HepG2 (cell line): Measurements from ENCODE around the gene STX10. TPM values are rescaled to one million over a fixed set of nuclear protein-coding genes. Genes with fewer than 3 reads are reported as not detected.

Source experiments
- ATAC-seq: fragments of 200-7000 bp; cut with Tn5 transposase; 3 replicates; pipeline ENCODE4 v1.9.1; 2020; ENCODE audit warnings: mild to moderate bottlenecking, moderate library complexity
- BruUV-seq: library from RNA; stranded (reverse); fragments of 400-500 nt; replicated peaks from 2 replicates; lab custom pipeline; 2021; lab: Mats Ljungman, UMichigan
- CTCF ChIA-PET: fragments of 300-600 bp; formaldehyde crosslinking; extraction: SDS; loops from one replicate; lab custom pipeline; 2021; ENCODE audit warnings: low total read pairs, inconsistent platforms, low intra/inter-chr PET ratio; lab: Yijun Ruan, JAX
- POLR2A ChIA-PET: fragments of 350-600 bp; sonication (Branson Sonifier 250); formaldehyde crosslinking; loops from one replicate; lab custom pipeline; 2020; ENCODE audit warnings: antibody characterized with exemption, inconsistent platforms; lab: Yijun Ruan, JAX
- DNase-seq: peaks from one replicate; pipeline ENCODE4 v3.0.0-alpha.2; 2015; ENCODE audit warnings: low spot score
- FAIRE-seq: peaks from 3 replicates; lab custom pipeline; 2011; peaks lifted over from hg19 to GRCh38; lab: Jason Lieb, UNC
- H2AFZ ChIP-seq: one replicate; pipeline ENCODE4 v1.6.1; 2011; ENCODE audit warnings: low read length, inconsistent platforms
- H3K27ac ChIP-seq: fragments of 300-600 bp; 3 replicates; pipeline ENCODE4 v1.8.0; 2011; ENCODE audit warnings: mixed run types, mild to moderate bottlenecking, mixed read lengths, low read length, inconsistent platforms; ENCODE audit not compliant: insufficient read depth; ENCODE audit errors: extremely low read length
- H3K27me3 ChIP-seq, 2 experiments: fragments of 200-600 bp in 1 of 2; 2 replicates in 1 of 2; 3 replicates in 1 of 2; pipeline versions ENCODE4 v1.6.0 to v1.8.0; 2011; ENCODE audit warnings: low read length in 2 of 2, mild to moderate bottlenecking in 2 of 2, moderate library complexity in 2 of 2, inconsistent platforms in 1 of 2; ENCODE audit not compliant: insufficient read depth in 2 of 2, control insufficient read depth in 1 of 2
- H3K36me3 ChIP-seq, 2 experiments: fragments of 200-600 bp in 1 of 2; replicated peaks in 1 of 2; 2 replicates in 1 of 2; 3 replicates in 1 of 2; pipeline versions ENCODE4 v1.5.1 to v1.8.0; 2011; ENCODE audit warnings: low read length in 2 of 2, inconsistent platforms in 1 of 2; ENCODE audit not compliant: insufficient read depth in 2 of 2, control insufficient read depth in 1 of 2
- H3K4me1 ChIP-seq: 2 replicates; pipeline ENCODE4 v1.5.1; 2012; ENCODE audit warnings: low read length, inconsistent platforms; ENCODE audit not compliant: insufficient read depth
- H3K4me2 ChIP-seq: 2 replicates; pipeline ENCODE4 v1.6.0; 2011; ENCODE audit warnings: low read depth, low read length, inconsistent platforms
- H3K4me3 ChIP-seq, 3 experiments: fragments of 200-600 bp in 1 of 3; sonication (generic), shearing (Covaris generic) in 1 of 3; replicated peaks in 1 of 3; 2 replicates each; pipeline ENCODE4 v1.5.1; 2011 to 2016; ENCODE audit warnings: low read length in 3 of 3, inconsistent platforms in 2 of 3, low read depth in 2 of 3, mild to moderate bottlenecking in 2 of 3, control low read depth in 1 of 3, mixed read lengths in 1 of 3; ENCODE audit not compliant: insufficient read depth in 1 of 3
- H3K79me2 ChIP-seq: one replicate; pipeline ENCODE4 v1.6.1; 2011; ENCODE audit warnings: low read length, inconsistent platforms; ENCODE audit not compliant: insufficient read depth
- H3K9ac ChIP-seq: 2 replicates; pipeline ENCODE4 v1.6.0; 2011; ENCODE audit warnings: mild to moderate bottlenecking, low read depth, low read length, inconsistent platforms; ENCODE audit not compliant: insufficient read depth
- H3K9me3 ChIP-seq: 2 replicates; pipeline ENCODE4 v1.5.1; 2012; ENCODE audit warnings: mild to moderate bottlenecking, low read length
- H4K20me1 ChIP-seq: 2 replicates; pipeline ENCODE4 v1.6.0; 2011; ENCODE audit warnings: inconsistent platforms, mild to moderate bottlenecking, low read length, moderate library complexity; ENCODE audit not compliant: insufficient read depth
- ADNP ChIP-seq: sonication (generic); formaldehyde crosslinking; IDR thresholded peaks from 2 replicates; pipeline ENCODE4 v1.4.0; 2020; ENCODE audit warnings: missing genetic modification reagents
- CBFB ChIP-seq: sonication (generic); formaldehyde crosslinking; IDR thresholded peaks from 2 replicates; pipeline ENCODE4 v1.4.0; 2020; ENCODE audit warnings: missing genetic modification reagents
- EED ChIP-seq: sonication (generic); formaldehyde crosslinking; IDR thresholded peaks from 2 replicates; pipeline ENCODE4 v1.5.0; 2020; ENCODE audit warnings: mild to moderate bottlenecking, missing genetic modification reagents
- FLYWCH1 ChIP-seq: sonication (generic); formaldehyde crosslinking; IDR thresholded peaks from 2 replicates; pipeline ENCODE4 v1.8.1; 2023; ENCODE audit warnings: mild to moderate bottlenecking, missing genetic modification reagents
- GABPA ChIP-seq, 2 experiments: IDR thresholded peaks; 2 replicates each; pipeline ENCODE4 v1.6.1; 2011 to 2016; ENCODE audit warnings: low read depth in 2 of 2, low read length in 1 of 2, missing biosample characterization in 1 of 2, missing genetic modification characterization in 1 of 2
- HDAC1 ChIP-seq: sonication (generic); formaldehyde crosslinking; IDR thresholded peaks from 2 replicates; pipeline ENCODE4 v1.5.1; 2020; ENCODE audit warnings: mild to moderate bottlenecking, missing genetic modification reagents
- HMG20B ChIP-seq: conservative IDR thresholded peaks from 2 replicates; pipeline ENCODE4 v1.6.1; 2016; ENCODE audit warnings: missing genetic modification reagents, missing compliant biosample characterization
- IRF2 ChIP-seq: IDR thresholded peaks from 2 replicates; pipeline ENCODE4 v1.6.1; 2018; ENCODE audit warnings: missing genetic modification reagents, missing compliant biosample characterization
- MXI1 ChIP-seq: IDR thresholded peaks from 3 replicates; pipeline ENCODE4 v1.6.1; 2012; ENCODE audit warnings: low read depth, low read length, inconsistent platforms, borderline replicate concordance
- POLR2A ChIP-seq, 2 experiments: IDR thresholded peaks; 2 replicates each; pipeline ENCODE4 v1.6.1; 2011; ENCODE audit warnings: low read depth in 2 of 2, low read length in 2 of 2, mild to moderate bottlenecking in 1 of 2, moderate library complexity in 1 of 2; ENCODE audit not compliant: insufficient read depth in 1 of 2
- RXRA ChIP-seq: sonication (generic); formaldehyde crosslinking; IDR thresholded peaks from 2 replicates; pipeline ENCODE4 v1.5.1; 2020; ENCODE audit warnings: missing genetic modification reagents
- TARDBP ChIP-seq: sonication (generic); formaldehyde crosslinking; IDR thresholded peaks from 2 replicates; pipeline ENCODE4 v1.8.0; 2022; ENCODE audit warnings: mild to moderate bottlenecking, missing genetic modification reagents
- THAP11 ChIP-seq: IDR thresholded peaks from 2 replicates; pipeline ENCODE4 v1.6.1; 2016; ENCODE audit warnings: missing biosample characterization, missing genetic modification reagents
- ZNF24 ChIP-seq: fragments of 450-650 bp; IDR thresholded peaks from 2 replicates; pipeline ENCODE4 v1.6.1; 2017; ENCODE audit warnings: antibody characterized with exemption, mild to moderate bottlenecking
- ZNF274 ChIP-seq: sonication (generic); formaldehyde crosslinking; IDR thresholded peaks from 2 replicates; pipeline ENCODE4 v1.5.1; 2020; ENCODE audit warnings: mild to moderate bottlenecking, missing genetic modification reagents
- ZNF543 ChIP-seq: sonication (generic); formaldehyde crosslinking; IDR thresholded peaks from 2 replicates; pipeline ENCODE4 v1.4.0; 2020; ENCODE audit warnings: mild to moderate bottlenecking, missing genetic modification reagents
- ZNF567 ChIP-seq: sonication (generic); formaldehyde crosslinking; IDR thresholded peaks from 2 replicates; pipeline ENCODE4 v1.8.1; 2023; ENCODE audit warnings: mild to moderate bottlenecking, missing genetic modification reagents, borderline replicate concordance
- ZNF614 ChIP-seq: IDR thresholded peaks from 2 replicates; pipeline ENCODE4 v1.6.1; 2018; ENCODE audit warnings: missing biosample characterization, missing genetic modification reagents, inconsistent platforms, borderline replicate concordance
- ZSCAN9 ChIP-seq: IDR thresholded peaks from 2 replicates; pipeline ENCODE4 v1.6.1; 2016; ENCODE audit warnings: borderline replicate concordance
- WGBS: methylation state at CpG from one replicate; pipeline ENCODE4 v1.1.6; 2017; ENCODE audit warnings: low lambda C conversion rate; 5-methylcytosine and 5-hydroxymethylcytosine counted together
- in situ Hi-C: cut with HindIII; loops from 2 replicates; pipeline ENCODE4 v1.10.0; 2017; ENCODE audit warnings: low pct_unique_long_range_greater_than_20kb; ENCODE audit not compliant: extremely low pct_ligation_motif_present
- intact Hi-C: fragments of 100-400 bp; cut with micrococcal nuclease; formaldehyde crosslinking; loops from one replicate; pipeline ENCODE4 v1.10.0; 2022; ENCODE audit not compliant: unreplicated experiment
- polyA plus RNA-seq, 8 experiments: library from polyadenylated mRNA; depleted of rRNA in 3 of 8; stranded (reverse) in 7 of 8; unstranded in 1 of 8; fragments of >200 nt; fragmentation: Illumina TruSeq in 4 of 8; extraction: Trizol in 4 of 8; gene quantifications; 2 replicates each; pipeline versions ENCODE4 v1.2.1 to v1.2.3, GENCODE V29; 2011 to 2016; ENCODE audit warnings: low read depth in 4 of 8, missing spikeins in 1 of 8, mixed read lengths in 1 of 8; ENCODE audit not compliant: insufficient read depth in 1 of 8
- total RNA-seq, 5 experiments: library from RNA; depleted of rRNA; stranded (reverse); fragments of >200 nt; fragmentation: Illumina TruSeq; extraction: Trizol; gene quantifications; 2 replicates each; pipeline ENCODE4 v1.2.3, GENCODE V29; 2016; ENCODE audit warnings: low read depth in 1 of 5
- TF ChIP-seq, protein P1 (sequence below): sonication (generic); formaldehyde crosslinking; IDR thresholded peaks from 2 replicates; pipeline ENCODE4 v1.5.0; 2020; ENCODE audit warnings: missing genetic modification reagents
- TF ChIP-seq, protein P2 (sequence below): sonication (generic); formaldehyde crosslinking; IDR thresholded peaks from 2 replicates; pipeline ENCODE4 v1.4.0; 2020; ENCODE audit warnings: mild to moderate bottlenecking, missing genetic modification reagents

The STX10 gene
- total and polyA plus RNA-seq, 2 of the 13 experiments (the other 11 are each of a cell fraction or from before 2014, with no cell fraction given) = 47.9 to 66.4 TPM

DNA sequence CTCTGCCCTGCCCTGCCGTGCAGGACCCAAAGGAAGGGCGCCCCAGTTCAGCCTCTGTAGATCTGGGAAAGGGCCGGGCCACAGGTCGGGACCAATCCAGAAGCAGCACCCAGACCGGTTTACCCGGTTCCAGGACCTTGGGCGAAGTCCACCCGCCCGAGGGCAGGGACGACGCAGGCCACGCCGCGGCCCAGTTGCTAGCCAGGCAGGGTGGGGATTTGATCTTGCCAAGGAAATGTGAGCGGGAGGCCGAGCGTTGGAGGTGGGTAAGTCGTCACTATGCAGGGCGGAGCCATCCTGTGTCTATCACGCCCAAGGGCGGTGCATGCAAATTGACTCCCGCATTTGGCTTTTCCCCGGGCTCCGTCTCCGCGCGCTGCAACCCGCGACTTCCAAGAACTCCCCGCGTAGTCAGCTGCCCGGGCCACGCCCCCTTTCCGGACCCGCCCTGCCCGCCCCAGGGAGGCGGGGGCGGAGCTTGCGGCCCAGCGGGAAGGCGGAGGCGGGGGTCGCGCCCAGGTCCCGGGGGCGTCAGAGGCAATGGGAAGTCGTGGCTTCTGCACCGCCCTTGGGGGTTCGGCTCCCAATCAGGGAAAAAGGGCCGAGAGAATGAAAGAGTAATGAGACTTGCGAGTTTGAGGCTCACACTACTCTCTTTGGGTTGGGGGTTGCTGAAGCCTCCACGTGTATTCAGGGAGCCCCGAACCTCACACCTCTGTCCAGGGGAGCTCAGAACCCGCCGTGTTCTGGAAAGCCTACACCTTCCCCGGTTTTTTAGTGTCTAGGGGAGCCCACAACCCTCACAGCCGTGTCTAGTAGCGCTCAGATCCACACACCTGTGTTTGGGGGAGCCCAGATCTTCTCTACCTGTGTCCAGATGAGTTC, 12.8 kb upstream of the STX10 start:
- Histone ChIP-seq H3K36me3 (no peaks in the 10 kb centered on the region), H3K9ac (peak overlapping the region; percentile 97), H3K4me2 (peak overlapping the region; percentile 100), H3K27ac (peak overlapping the region; percentile 99), H2AFZ (no peak overlapping the region), H3K4me1 (peaks cover 53% of the 10 kb centered on the region), H3K9me3 (no peaks in the 10 kb centered on the region), H4K20me1 (no peaks in the 10 kb centered on the region), H3K27me3 (no peaks in the 10 kb centered on the region), H3K4me3 (peak overlapping the region; percentile 63 to 81 (median 64)), H3K79me2 (no peaks in the 10 kb centered on the region)
- WGBS = 0% methylated on average over 14 of the region's 58 CpGs
- peak; percentile 98 for DNase-seq
- in situ Hi-C loops = no loop called here
- ATAC-seq = peak; percentile 84
- peak; percentile 99 for FAIRE-seq
- CTCF ChIA-PET = no interaction called here
- intact Hi-C loops = loop anchor here (1.0 kb wide), 1 partner anchor 11 kb away; no protein-coding TSS in a partner anchor
- TSS peak; percentile 88 for BruUV-seq
- POLR2A ChIA-PET = interaction anchor here (0.6 to 10.2 kb wide), 19 partner anchors 8 to 892 kb away, joined by 3 to 108 read pairs (median 4); partner anchors contain the start of genes IER2, NACC1, STX10 and TRMT1
- peak; percentile 85 for TF ChIP-seq HDAC1 (CRISPR knock-in tag)
- peak; percentile 52; the same call in 1 of the 2 replicates for TF ChIP-seq ZSCAN9
- 0 out of 2 replicates have a peak, but pooled peaks have one; percentile 25 for TF ChIP-seq HMG20B (CRISPR knock-in tag)
- no peak for TF ChIP-seq FLYWCH1 (CRISPR knock-in tag)
- TF ChIP-seq RXRA (CRISPR knock-in tag) = peak; percentile 92
- peak; percentile 54; the same call in 1 of the 3 replicates for TF ChIP-seq MXI1
- no peak for TF ChIP-seq EED (CRISPR knock-in tag)
- peak; percentile 16; the same call in 1 of the 2 replicates for TF ChIP-seq ZNF274 (CRISPR knock-in tag)
- peak; percentile 66; the same call in 1 of the 2 replicates for TF ChIP-seq THAP11 (CRISPR knock-in tag)
- peak; percentile 76; the same call in 1 of the 2 replicates for TF ChIP-seq ADNP (CRISPR knock-in tag)
- peak; percentile 88 for TF ChIP-seq TARDBP (CRISPR knock-in tag)
- peak; percentile 83 for TF ChIP-seq ZNF24
- TF ChIP-seq, protein P1, sequence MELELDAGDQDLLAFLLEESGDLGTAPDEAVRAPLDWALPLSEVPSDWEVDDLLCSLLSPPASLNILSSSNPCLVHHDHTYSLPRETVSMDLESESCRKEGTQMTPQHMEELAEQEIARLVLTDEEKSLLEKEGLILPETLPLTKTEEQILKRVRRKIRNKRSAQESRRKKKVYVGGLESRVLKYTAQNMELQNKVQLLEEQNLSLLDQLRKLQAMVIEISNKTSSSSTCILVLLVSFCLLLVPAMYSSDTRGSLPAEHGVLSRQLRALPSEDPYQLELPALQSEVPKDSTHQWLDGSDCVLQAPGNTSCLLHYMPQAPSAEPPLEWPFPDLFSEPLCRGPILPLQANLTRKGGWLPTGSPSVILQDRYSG = no peak
- peak; percentile 76 to 82 for TF ChIP-seq POLR2A (IDR thresholded peaks at IDR 0.05; ENCODE audit: insufficient read depth in 1 of 2, low read depth in 2 of 2, low read length in 2 of 2)
- TF ChIP-seq GABPA (IDR thresholded peaks at IDR 0.05; ENCODE audit: low read depth, low read length) = no peak
- peak; percentile 59 for TF ChIP-seq GABPA (CRISPR knock-in tag; IDR thresholded peaks at IDR 0.05; ENCODE audit: low read depth)
- TF ChIP-seq ZNF614 (CRISPR knock-in tag) = peak; percentile 88; the same call in 1 of the 2 replicates
- peak; percentile 93 for TF ChIP-seq IRF2 (CRISPR knock-in tag)
- TF ChIP-seq, protein P2, sequence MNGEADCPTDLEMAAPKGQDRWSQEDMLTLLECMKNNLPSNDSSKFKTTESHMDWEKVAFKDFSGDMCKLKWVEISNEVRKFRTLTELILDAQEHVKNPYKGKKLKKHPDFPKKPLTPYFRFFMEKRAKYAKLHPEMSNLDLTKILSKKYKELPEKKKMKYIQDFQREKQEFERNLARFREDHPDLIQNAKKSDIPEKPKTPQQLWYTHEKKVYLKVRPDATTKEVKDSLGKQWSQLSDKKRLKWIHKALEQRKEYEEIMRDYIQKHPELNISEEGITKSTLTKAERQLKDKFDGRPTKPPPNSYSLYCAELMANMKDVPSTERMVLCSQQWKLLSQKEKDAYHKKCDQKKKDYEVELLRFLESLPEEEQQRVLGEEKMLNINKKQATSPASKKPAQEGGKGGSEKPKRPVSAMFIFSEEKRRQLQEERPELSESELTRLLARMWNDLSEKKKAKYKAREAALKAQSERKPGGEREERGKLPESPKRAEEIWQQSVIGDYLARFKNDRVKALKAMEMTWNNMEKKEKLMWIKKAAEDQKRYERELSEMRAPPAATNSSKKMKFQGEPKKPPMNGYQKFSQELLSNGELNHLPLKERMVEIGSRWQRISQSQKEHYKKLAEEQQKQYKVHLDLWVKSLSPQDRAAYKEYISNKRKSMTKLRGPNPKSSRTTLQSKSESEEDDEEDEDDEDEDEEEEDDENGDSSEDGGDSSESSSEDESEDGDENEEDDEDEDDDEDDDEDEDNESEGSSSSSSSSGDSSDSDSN (CRISPR knock-in tag) = peak; percentile 86
- TF ChIP-seq ZNF543 = peak; percentile 65; the same call in 1 of the 2 replicates
- TF ChIP-seq ZNF567 = no peak
- peak; percentile 38; the same call in 1 of the 2 replicates for TF ChIP-seq CBFB (CRISPR knock-in tag)
